CD14-positive monocyte (primary cell): ENCODE data around the gene SERINC1. TPM values are rescaled to one million over a fixed set of nuclear protein-coding genes. Genes with fewer than 3 reads are reported as not detected.

Source experiments
- DNase-seq, 3 donors: peaks; one replicate each; pipeline ENCODE4 v3.0.0-alpha.2; 2011 to 2022
- H2AFZ ChIP-seq: 2 replicates; pipeline ENCODE4 v1.6.0; 2012; ENCODE audit warnings: mild to moderate bottlenecking, low read depth, low read length, inconsistent platforms; ENCODE audit not compliant: insufficient read depth, poor library complexity, severe bottlenecking
- H3K27ac ChIP-seq, 2 donors: 1 replicate in 1 of 2; 2 replicates in 1 of 2; pipeline ENCODE4 v1.5.1; 2012 to 2013; ENCODE audit warnings: low read length in 2 of 2, control low read depth in 1 of 2, inconsistent platforms in 1 of 2, low read depth in 1 of 2, mild to moderate bottlenecking in 1 of 2
- H3K27me3 ChIP-seq, 2 donors: one replicate each; pipeline versions ENCODE4 v1.6.0 to v1.6.1; 2011 to 2013; ENCODE audit warnings: low read length in 2 of 2; ENCODE audit not compliant: control insufficient read depth in 2 of 2, insufficient read depth in 2 of 2
- H3K36me3 ChIP-seq, 2 donors: replicated peaks in 1 of 2; 1 replicate in 1 of 2; 2 replicates in 1 of 2; pipeline versions ENCODE4 v1.5.1 to v1.6.1; 2012 to 2013; ENCODE audit warnings: low read length in 2 of 2, control low read depth in 1 of 2, inconsistent platforms in 1 of 2, mild to moderate bottlenecking in 1 of 2; ENCODE audit not compliant: insufficient read depth in 2 of 2, control insufficient read depth in 1 of 2
- H3K4me1 ChIP-seq, 2 donors: 1 replicate in 1 of 2; 2 replicates in 1 of 2; pipeline versions ENCODE4 v1.5.1 to v1.6.1; 2012 to 2013; ENCODE audit warnings: low read length in 2 of 2, control low read depth in 1 of 2, inconsistent platforms in 1 of 2, mild to moderate bottlenecking in 1 of 2, moderate library complexity in 1 of 2; ENCODE audit not compliant: insufficient read depth in 2 of 2, control insufficient read depth in 1 of 2
- H3K4me2 ChIP-seq: replicated peaks from 2 replicates; pipeline ENCODE3; 2012; ENCODE audit warnings: low read length, moderate library complexity, mild to moderate bottlenecking; ENCODE audit not compliant: poor library complexity, severe bottlenecking; ENCODE audit errors: extremely low read depth
- H3K4me3 ChIP-seq, 3 experiments: fragments of 200-600 bp in 1 of 3; sonication (generic) in 1 of 3; replicated peaks in 1 of 3; 1 replicate in 2 of 3; 2 replicates in 1 of 3; pipeline ENCODE4 v1.5.1; 2011 to 2013; ENCODE audit warnings: low read length in 3 of 3, mild to moderate bottlenecking in 3 of 3, control low read depth in 2 of 3, low read depth in 2 of 3, inconsistent platforms in 1 of 3, moderate library complexity in 1 of 3
- H3K79me2 ChIP-seq: 2 replicates; pipeline ENCODE4 v1.6.0; 2012; ENCODE audit warnings: mild to moderate bottlenecking, control low read depth, inconsistent platforms, low read length, moderate library complexity; ENCODE audit not compliant: insufficient read depth
- H3K9ac ChIP-seq: 2 replicates; pipeline ENCODE4 v1.6.0; 2017; ENCODE audit warnings: low read length, mild to moderate bottlenecking; ENCODE audit not compliant: insufficient read depth, poor library complexity, severe bottlenecking
- H3K9me3 ChIP-seq, 2 donors: replicated peaks in 1 of 2; 1 replicate in 1 of 2; 2 replicates in 1 of 2; pipeline versions ENCODE4 v1.5.1 to v1.6.1; 2012 to 2013; ENCODE audit warnings: low read length in 2 of 2, control low read depth in 1 of 2; ENCODE audit not compliant: control insufficient read depth in 1 of 2, insufficient read depth in 1 of 2
- H4K20me1 ChIP-seq: 2 replicates; pipeline ENCODE4 v1.6.0; 2012; ENCODE audit warnings: mild to moderate bottlenecking, low read length, control low read depth, moderate library complexity; ENCODE audit not compliant: insufficient read depth
- H3K27ac Mint-ChIP-seq, 7 donors: one replicate each; pipeline ENCODE4 v1.8.0; 2020; ENCODE audit warnings: mild to moderate bottlenecking in 7 of 7, mixed read lengths in 7 of 7, moderate library complexity in 6 of 7, inconsistent platforms in 2 of 7
- H3K27me3 Mint-ChIP-seq, 3 donors: one replicate each; pipeline ENCODE4 v1.8.0; 2021 to 2022; ENCODE audit warnings: low read depth in 3 of 3, mild to moderate bottlenecking in 3 of 3, mixed read lengths in 3 of 3, moderate library complexity in 3 of 3, inconsistent platforms in 1 of 3
- H3K36me3 Mint-ChIP-seq, 2 donors: one replicate each; pipeline ENCODE4 v1.8.0; 2020; ENCODE audit warnings: mixed read lengths in 2 of 2, inconsistent platforms in 1 of 2, mild to moderate bottlenecking in 1 of 2
- H3K4me1 Mint-ChIP-seq: one replicate; pipeline ENCODE4 v1.8.0; 2020; ENCODE audit warnings: mild to moderate bottlenecking, mixed read lengths
- H3K4me3 Mint-ChIP-seq, 2 donors: one replicate each; pipeline ENCODE4 v1.8.0; 2020; ENCODE audit warnings: mild to moderate bottlenecking in 2 of 2, mixed read lengths in 2 of 2, moderate library complexity in 1 of 2
- H3K9me3 Mint-ChIP-seq, 7 donors: one replicate each; pipeline ENCODE4 v1.8.0; 2020 to 2022; ENCODE audit warnings: mixed read lengths in 7 of 7, mild to moderate bottlenecking in 6 of 7, moderate library complexity in 6 of 7, inconsistent platforms in 2 of 7
- WGBS: methylation state at CpG from one replicate; pipeline ENCODE4 v1.1.5; 2013; ENCODE audit warnings: missing lambda C conversion rate; ENCODE audit not compliant: insufficient coverage; 5-methylcytosine and 5-hydroxymethylcytosine counted together
- intact Hi-C, 2 donors: fragments of 100-400 bp; cut with micrococcal nuclease; formaldehyde crosslinking; loops; one replicate each; pipeline versions ENCODE4 v1.15.0 to v1.15.1; 2023
- polyA plus RNA-seq, 3 donors: library from polyadenylated mRNA; depleted of rRNA in 1 of 3; unstranded in 2 of 3; stranded (reverse) in 1 of 3; fragments of 300-500 nt in 2 of 3; fragments of >200 nt in 1 of 3; fragmentation: Illumina TruSeq in 2 of 3; gene quantifications; 1 replicate in 2 of 3; 2 replicates in 1 of 3; pipeline ENCODE4 v1.2.3, GENCODE V29; 2012 to 2021
- TF ChIP-seq, protein P1 (sequence below): fragments of 200-600 bp; IDR thresholded peaks from one replicate; pipeline ENCODE4 v1.8.0; 2022; ENCODE audit warnings: antibody characterized with exemption, mild to moderate bottlenecking

Gene SERINC1
- polyA plus RNA-seq, 3 donors: 38.9 to 161 (median 125) TPM

- no CpG with 5 or more reads among the region's 1 CpG for WGBS
- H3K9me3 ChIP-seq: peaks cover 6 to 14% of the 10 kb centered on the region in 2 donors
- peaks cover 67 to 88% of the 10 kb centered on the region in 2 donors for H3K36me3 Mint-ChIP-seq
- H3K27me3 Mint-ChIP-seq: no peaks in the 10 kb centered on the region
- no peaks in the 10 kb centered on the region for H3K4me1 ChIP-seq
- no peak overlapping the region for H3K9ac ChIP-seq
- H3K4me2 ChIP-seq: no peak overlapping the region
- no peak overlapping the region for H3K27ac Mint-ChIP-seq
- intact Hi-C loops: no loop called here
- no peak for DNase-seq
- TF ChIP-seq, protein P1, sequence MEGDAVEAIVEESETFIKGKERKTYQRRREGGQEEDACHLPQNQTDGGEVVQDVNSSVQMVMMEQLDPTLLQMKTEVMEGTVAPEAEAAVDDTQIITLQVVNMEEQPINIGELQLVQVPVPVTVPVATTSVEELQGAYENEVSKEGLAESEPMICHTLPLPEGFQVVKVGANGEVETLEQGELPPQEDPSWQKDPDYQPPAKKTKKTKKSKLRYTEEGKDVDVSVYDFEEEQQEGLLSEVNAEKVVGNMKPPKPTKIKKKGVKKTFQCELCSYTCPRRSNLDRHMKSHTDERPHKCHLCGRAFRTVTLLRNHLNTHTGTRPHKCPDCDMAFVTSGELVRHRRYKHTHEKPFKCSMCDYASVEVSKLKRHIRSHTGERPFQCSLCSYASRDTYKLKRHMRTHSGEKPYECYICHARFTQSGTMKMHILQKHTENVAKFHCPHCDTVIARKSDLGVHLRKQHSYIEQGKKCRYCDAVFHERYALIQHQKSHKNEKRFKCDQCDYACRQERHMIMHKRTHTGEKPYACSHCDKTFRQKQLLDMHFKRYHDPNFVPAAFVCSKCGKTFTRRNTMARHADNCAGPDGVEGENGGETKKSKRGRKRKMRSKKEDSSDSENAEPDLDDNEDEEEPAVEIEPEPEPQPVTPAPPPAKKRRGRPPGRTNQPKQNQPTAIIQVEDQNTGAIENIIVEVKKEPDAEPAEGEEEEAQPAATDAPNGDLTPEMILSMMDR: no peak
- H3K36me3 ChIP-seq: peaks cover 59 to 89% of the 10 kb centered on the region in 2 donors
- no peaks in the 10 kb centered on the region for H3K4me1 Mint-ChIP-seq
- H3K27ac ChIP-seq: no peak overlapping the region
- no peaks in the 10 kb centered on the region for H3K79me2 ChIP-seq
- H3K4me3 ChIP-seq: no peak overlapping the region
- peaks cover 6 to 19% (median 13%) of the 10 kb centered on the region in 7 donors for H3K9me3 Mint-ChIP-seq
- no peak overlapping the region for H2AFZ ChIP-seq
- no peaks in the 10 kb centered on the region for H3K27me3 ChIP-seq
- H3K4me3 Mint-ChIP-seq: no peak overlapping the region
- H4K20me1 ChIP-seq: peaks cover 29% of the 10 kb centered on the region
These were observed 32.6 kb downstream of the SERINC1 start for GRCh38 chr6:122438975-122439374.

DNA sequence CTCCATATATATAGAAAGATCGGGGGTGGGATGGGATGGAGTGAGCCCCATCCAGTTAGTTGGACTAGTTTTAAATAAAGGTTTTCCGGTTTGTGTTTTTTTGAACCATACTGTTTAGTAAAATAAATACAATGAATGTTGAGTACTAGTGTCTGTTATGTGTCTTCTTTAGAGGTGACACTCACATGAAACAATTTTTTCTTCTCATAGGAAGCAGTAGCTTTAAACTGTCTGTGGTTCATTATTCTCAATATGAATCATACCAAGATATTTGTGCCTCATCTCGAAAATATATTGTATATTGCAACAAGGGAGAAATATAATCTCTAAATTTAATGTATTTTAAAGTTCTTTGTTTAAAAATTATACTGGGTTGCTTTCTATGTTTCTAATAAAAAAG is 38.8 kb downstream of the SERINC1 start:
- Histone ChIP-seq H3K4me1 (peaks cover 0 to 11% of the 10 kb centered on the region in 2 donors), H3K4me2 (no peak overlapping the region), H2AFZ (no peak overlapping the region), H3K27ac (no peak overlapping the region), H3K27me3 (no peaks in the 10 kb centered on the region), H3K4me3 (no peak overlapping the region), H3K36me3 (peaks cover 34 to 53% of the 10 kb centered on the region in 2 donors), H3K9me3 (no peaks in the 10 kb centered on the region), H4K20me1 (no peaks in the 10 kb centered on the region), H3K9ac (no peak overlapping the region), H3K79me2 (no peaks in the 10 kb centered on the region)
- WGBS: no CpG with 5 or more reads among the region's 3 CpGs
- intact Hi-C loops: no loop called here
- Mint-ChIP-seq H3K4me1 (peaks cover 10% of the 10 kb centered on the region), H3K9me3 (no peaks in the 10 kb centered on the region), H3K36me3 (peaks cover 48 to 72% of the 10 kb centered on the region in 2 donors), H3K4me3 (no peak overlapping the region), H3K27ac (no peak overlapping the region), H3K27me3 (no peaks in the 10 kb centered on the region)
- TF ChIP-seq, protein P1: no peak
- no peak for DNase-seq
